Right atrium auricular region (tissue), 2 donors: ENCODE measurements around the gene HSD3B7. TPM values are rescaled to one million over a fixed set of nuclear protein-coding genes. Genes with fewer than 3 reads are reported as not detected.
A peak's percentile ranks its signal among the peaks of the same experiment; 100 is the strongest.

Experiments
- DNase-seq: peaks from one replicate; pipeline ENCODE4 v3.0.0-alpha.2; 2019; ENCODE audit warnings: low spot score
- H3K27ac ChIP-seq, 2 donors: fragments of 200-600 bp; sonication (generic); 1 replicate in 1 of 2; 2 replicates in 1 of 2; pipeline ENCODE4 v1.5.1; 2016 to 2019
- H3K27me3 ChIP-seq, 2 donors: fragments of 200-600 bp; sonication (generic); one replicate each; pipeline versions ENCODE4 v1.5.1 to v1.6.0; 2017 to 2019
- H3K36me3 ChIP-seq: fragments of 200-600 bp; sonication (generic); one replicate; pipeline ENCODE4 v1.5.1; 2016
- H3K4me1 ChIP-seq, 2 donors: fragments of 200-600 bp; sonication (generic); one replicate each; pipeline versions ENCODE4 v1.5.1 to v1.6.0; 2017 to 2019
- H3K4me3 ChIP-seq, 2 donors: fragments of 200-600 bp; sonication (generic); 1 replicate in 1 of 2; 2 replicates in 1 of 2; pipeline ENCODE4 v1.5.1; 2017 to 2019; ENCODE audit warnings: mild to moderate bottlenecking in 1 of 2, moderate library complexity in 1 of 2
- H3K9me3 ChIP-seq, 2 donors: fragments of 200-600 bp; sonication (generic); one replicate each; pipeline ENCODE4 v1.5.1; 2019
- total RNA-seq, 2 donors: library from RNA; depleted of rRNA; stranded (reverse); fragments of >200 nt; gene quantifications; one replicate each; pipeline ENCODE4 v1.1.0, GENCODE V29; 2016
- TF ChIP-seq, protein P1 (sequence below), 2 donors: fragments of 200-600 bp; sonication (generic); IDR thresholded peaks; one replicate each; pipeline ENCODE4 v1.5.1; 2019; ENCODE audit warnings: antibody characterized with exemption in 2 of 2

Gene HSD3B7
- total RNA-seq, 2 donors from 2014 or later = 6.0 to 8.5 TPM

DNA sequence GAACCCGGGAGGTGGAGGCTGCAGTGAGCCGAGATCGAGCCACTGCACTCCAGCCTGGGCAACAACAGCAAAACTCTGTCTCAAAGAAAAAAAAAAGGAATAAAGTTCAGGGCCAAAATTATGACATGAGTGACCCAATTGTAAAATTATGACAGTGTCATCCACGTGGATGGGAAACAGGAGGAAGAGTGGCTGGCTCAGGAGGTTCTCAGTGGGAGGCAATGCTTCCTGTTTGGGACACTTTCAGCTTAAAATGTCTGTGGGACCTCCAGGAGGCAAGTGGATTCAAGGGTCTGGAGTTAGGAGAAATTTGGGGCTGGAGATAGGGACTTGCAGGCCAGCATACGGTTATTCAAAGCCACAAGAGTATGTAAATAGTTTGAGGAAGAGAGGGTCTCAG is 40.3 kb downstream of the HSD3B7 start:
- TF ChIP-seq, protein P1, sequence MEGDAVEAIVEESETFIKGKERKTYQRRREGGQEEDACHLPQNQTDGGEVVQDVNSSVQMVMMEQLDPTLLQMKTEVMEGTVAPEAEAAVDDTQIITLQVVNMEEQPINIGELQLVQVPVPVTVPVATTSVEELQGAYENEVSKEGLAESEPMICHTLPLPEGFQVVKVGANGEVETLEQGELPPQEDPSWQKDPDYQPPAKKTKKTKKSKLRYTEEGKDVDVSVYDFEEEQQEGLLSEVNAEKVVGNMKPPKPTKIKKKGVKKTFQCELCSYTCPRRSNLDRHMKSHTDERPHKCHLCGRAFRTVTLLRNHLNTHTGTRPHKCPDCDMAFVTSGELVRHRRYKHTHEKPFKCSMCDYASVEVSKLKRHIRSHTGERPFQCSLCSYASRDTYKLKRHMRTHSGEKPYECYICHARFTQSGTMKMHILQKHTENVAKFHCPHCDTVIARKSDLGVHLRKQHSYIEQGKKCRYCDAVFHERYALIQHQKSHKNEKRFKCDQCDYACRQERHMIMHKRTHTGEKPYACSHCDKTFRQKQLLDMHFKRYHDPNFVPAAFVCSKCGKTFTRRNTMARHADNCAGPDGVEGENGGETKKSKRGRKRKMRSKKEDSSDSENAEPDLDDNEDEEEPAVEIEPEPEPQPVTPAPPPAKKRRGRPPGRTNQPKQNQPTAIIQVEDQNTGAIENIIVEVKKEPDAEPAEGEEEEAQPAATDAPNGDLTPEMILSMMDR (IDR thresholded peaks at IDR 0.05) = no peak
- Histone ChIP-seq H3K36me3 (no peaks in the 10 kb centered on the region), H3K4me3 (no peak overlapping the region), H3K27ac (no peak overlapping the region), H3K9me3 (no peaks in the 10 kb centered on the region), H3K27me3 (no peaks in the 10 kb centered on the region), H3K4me1 (no peaks in the 10 kb centered on the region)
- DNase-seq = no peak

DNA sequence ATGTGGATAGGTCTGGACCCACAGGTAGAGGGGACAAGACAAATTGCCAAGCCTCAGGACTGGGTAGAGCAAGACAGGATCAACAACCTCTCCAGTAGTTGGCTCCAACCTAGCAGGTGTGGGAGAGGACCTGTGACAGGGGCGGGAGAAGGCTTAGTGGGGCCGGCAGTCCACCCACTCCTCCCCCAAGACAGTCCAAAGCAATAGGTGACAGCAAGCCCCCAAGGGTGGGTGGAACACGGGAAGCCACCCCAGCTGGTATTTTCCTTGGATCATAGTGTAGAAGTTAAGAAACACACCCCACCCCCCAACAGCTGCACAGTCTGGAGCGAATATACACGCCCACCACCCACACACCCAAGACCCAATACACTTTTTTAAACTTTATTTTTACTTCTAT is 44.3 kb downstream of the HSD3B7 start:
- Histone ChIP-seq H3K27ac (no peak overlapping the region), H3K27me3 (no peaks in the 10 kb centered on the region), H3K9me3 (no peaks in the 10 kb centered on the region), H3K4me1 (peaks cover 0 to 8% of the 10 kb centered on the region in 2 donors), H3K36me3 (no peaks in the 10 kb centered on the region), H3K4me3 (no peak overlapping the region)
- TF ChIP-seq, protein P1 (IDR thresholded peaks at IDR 0.05) = no peak
- DNase-seq = no peak

DNA sequence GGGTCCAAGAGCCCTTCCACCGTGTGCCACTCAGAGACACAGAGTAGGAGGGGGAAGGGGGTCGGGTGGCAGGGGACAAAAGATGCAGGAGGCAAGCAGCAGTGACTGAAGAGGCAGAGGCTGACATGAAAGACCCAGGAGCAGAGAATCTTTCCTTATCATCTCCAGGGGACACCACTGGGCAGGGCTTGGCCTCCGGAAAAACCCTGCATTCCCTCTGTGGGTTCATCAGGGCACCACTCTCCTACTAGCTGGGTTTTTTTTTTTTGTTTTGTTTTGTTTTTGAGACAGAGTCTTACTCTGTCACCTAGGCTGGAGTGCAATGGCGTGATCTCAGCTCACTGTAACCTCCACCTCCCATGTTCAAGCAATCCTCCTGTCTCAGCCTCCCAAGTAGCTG is 46.3 kb downstream of the HSD3B7 start:
- Histone ChIP-seq H3K9me3 (no peaks in the 10 kb centered on the region), H3K27ac (no peak overlapping the region), H3K36me3 (peaks cover 20% of the 10 kb centered on the region), H3K27me3 (no peaks in the 10 kb centered on the region), H3K4me3 (no peak overlapping the region), H3K4me1 (peaks cover 0 to 15% of the 10 kb centered on the region in 2 donors)
- TF ChIP-seq, protein P1 (IDR thresholded peaks at IDR 0.05) = no peak
- no peak for DNase-seq

DNA sequence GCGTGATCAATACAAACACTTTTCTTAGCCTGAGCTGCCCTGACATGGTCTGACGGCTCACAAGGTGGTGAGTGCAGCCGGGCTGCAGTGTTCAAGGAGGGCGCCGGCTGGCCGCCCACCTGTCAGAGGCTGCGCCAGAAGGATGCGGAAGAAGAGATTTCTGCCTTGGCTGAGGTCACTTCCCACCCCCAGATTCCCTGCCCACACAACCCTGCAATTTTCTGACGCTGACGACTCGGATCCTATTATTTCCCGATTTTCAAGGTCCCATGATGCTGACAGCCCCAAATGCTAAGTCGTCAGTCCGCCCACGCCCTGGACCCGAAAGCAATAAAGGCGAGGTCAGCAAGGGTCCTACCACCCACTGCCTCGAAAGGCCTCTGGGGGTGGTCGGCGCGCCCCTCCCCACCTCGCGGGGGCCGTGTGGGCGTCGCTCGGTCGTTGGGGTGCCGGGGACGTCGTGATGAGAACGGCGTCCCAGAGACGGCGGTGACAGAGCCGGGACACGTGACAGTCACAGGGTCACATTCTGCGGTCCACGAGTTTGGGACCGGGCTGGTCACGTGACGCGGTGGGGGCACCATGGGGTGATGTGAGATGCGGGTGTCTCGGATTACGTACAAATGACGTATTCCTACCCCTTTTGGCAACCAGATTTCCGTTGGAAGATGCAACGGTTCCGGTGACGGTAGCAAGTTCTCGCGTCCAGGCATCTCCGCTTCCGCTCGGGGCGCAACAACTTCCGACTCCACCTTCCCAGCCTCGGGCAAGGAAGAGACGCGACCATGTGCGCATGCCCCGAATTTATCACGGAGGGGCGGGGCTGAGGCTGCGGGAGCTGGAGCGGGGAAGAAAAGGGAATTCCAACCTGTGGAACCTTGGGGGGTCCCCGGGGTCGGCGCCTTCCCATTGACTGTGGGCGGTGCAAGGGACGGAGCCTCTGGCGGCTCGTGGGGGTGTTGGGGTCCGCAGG is 48.0 kb downstream of the HSD3B7 start, which contains the start of gene STX4:
STX4 (plus strand) TSS at position 823 of the 973 bp plus-strand sequence. CDS start 248 bp downstream, outside the sequence.
- Histone ChIP-seq H3K36me3 (peaks cover 33% of the 10 kb centered on the region), H3K4me1 (peaks cover 0 to 15% of the 10 kb centered on the region in 2 donors), H3K9me3 (no peaks in the 10 kb centered on the region), H3K27me3 (no peaks in the 10 kb centered on the region), H3K4me3 (peak within 1 kb of the TSS; percentile 77 to 81), H3K27ac (peak within 1 kb of the TSS; percentile 91 to 97)
- DNase-seq = peak; percentile 98
- TF ChIP-seq, protein P1 (IDR thresholded peaks at IDR 0.05) = no peak

DNA sequence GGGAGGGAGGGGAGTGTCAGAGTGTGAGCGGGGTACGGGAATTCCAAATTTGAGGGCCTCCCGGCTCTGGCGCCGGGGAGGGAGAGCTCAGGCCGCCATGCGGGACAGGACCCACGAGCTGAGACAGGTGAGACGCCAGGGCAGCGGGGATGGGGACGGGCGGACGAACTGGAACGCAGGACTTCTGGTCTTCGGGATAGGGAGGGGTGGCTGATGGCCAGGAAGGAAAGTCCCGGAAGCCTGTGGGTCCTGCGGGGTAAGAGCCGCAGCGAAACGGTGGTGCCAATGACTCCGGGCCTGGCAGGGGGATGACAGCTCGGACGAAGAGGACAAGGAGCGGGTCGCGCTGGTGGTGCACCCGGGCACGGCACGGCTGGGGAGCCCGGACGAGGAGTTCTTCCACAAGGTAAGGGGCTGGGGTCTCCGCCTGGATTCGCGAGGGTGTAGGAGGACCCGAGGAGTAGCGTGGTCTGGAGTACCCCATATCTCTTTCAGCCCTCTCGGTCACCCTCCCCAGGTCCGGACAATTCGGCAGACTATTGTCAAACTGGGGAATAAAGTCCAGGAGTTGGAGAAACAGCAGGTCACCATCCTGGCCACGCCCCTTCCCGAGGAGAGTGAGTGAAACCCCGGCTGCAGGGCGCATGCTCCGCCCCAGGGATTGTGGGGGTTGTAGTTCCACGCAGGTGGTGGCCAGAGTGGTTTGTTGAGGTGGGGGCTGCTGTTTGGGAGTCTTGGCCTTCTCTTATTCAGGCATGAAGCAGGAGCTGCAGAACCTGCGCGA is 48.9 kb downstream of the HSD3B7 start:
- peaks cover 0 to 15% of the 10 kb centered on the region in 2 donors for H3K4me1 ChIP-seq

More for the DNA sequence above, 48.9 kb downstream of the HSD3B7 start:
- TF ChIP-seq, protein P1 (IDR thresholded peaks at IDR 0.05) = no peak
- H3K27ac ChIP-seq = peak overlapping the region; percentile 91 to 97
- peak; percentile 94 for DNase-seq
- H3K9me3 ChIP-seq = no peaks in the 10 kb centered on the region
- H3K4me3 ChIP-seq = peak overlapping the region; percentile 77 to 81
- no peaks in the 10 kb centered on the region for H3K27me3 ChIP-seq
- H3K36me3 ChIP-seq = peaks cover 41% of the 10 kb centered on the region
